Suprapubic skin (tissue), 4 donors: Measurements from ENCODE around the gene SEMA5A.

ENCODE experiments used
- CTCF ChIP-seq, 2 donors: fragments of 200-600 bp in 1 of 2; fragments of 450-650 bp in 1 of 2; sonication (generic) in 1 of 2; IDR thresholded peaks; one replicate each; pipeline ENCODE4 v1.5.1; 2016 to 2019; ENCODE audit warnings: antibody characterized with exemption in 2 of 2, mild to moderate bottlenecking in 1 of 2, moderate library complexity in 1 of 2
- EP300 ChIP-seq: sonication (generic); formaldehyde crosslinking; IDR thresholded peaks from one replicate; pipeline ENCODE4 v1.6.1; 2017; ENCODE audit warnings: antibody characterized with exemption
- POLR2A ChIP-seq, 2 donors: fragments of 450-650 bp; IDR thresholded peaks; one replicate each; pipeline ENCODE4 v1.6.1; 2017; ENCODE audit warnings: antibody characterized with exemption in 2 of 2, mild to moderate bottlenecking in 2 of 2, moderate library complexity in 2 of 2
- POLR2AphosphoS5 ChIP-seq, 3 donors: sonication (generic); formaldehyde crosslinking; IDR thresholded peaks; one replicate each; pipeline ENCODE4 v1.6.1; 2017; ENCODE audit warnings: antibody characterized with exemption in 3 of 3

- TF ChIP-seq EP300 (no peak), CTCF (IDR thresholded peaks at IDR 0.05) (no peak), POLR2A (IDR thresholded peaks at IDR 0.05) (no peak), POLR2AphosphoS5 (IDR thresholded peaks at IDR 0.05) (no peak)
These were observed 266.1 kb downstream of the SEMA5A start for GRCh38 chr5:9279774-9280173.
